Hepatocyte (in vitro differentiated cells): ENCODE data around the gene COX8C. TPM values are rescaled to one million over a fixed set of nuclear protein-coding genes. Genes with fewer than 3 reads are reported as not detected.
"Not testable (repeated sequence)": the region's sequence is repeated elsewhere in the genome, so short reads cannot be mapped to it uniquely, and the experiment has no call there.

Experiments
- DNase-seq: peaks from one replicate; pipeline ENCODE4 v3.0.0-alpha.2; 2016; ENCODE audit warnings: low spot score
- H2AFZ ChIP-seq: fragments of 200-600 bp; sonication (generic); 2 replicates; pipeline ENCODE4 v1.6.0; 2016; ENCODE audit warnings: antibody characterized with exemption, mild to moderate bottlenecking
- H3K27ac ChIP-seq: fragments of 200-600 bp; sonication (generic); 2 replicates; pipeline ENCODE4 v1.5.1; 2016; ENCODE audit warnings: mild to moderate bottlenecking
- H3K27me3 ChIP-seq: fragments of 200-600 bp; sonication (generic); 2 replicates; pipeline ENCODE4 v1.6.1; 2016
- H3K36me3 ChIP-seq: fragments of 200-600 bp; sonication (generic); replicated peaks from 2 replicates; pipeline ENCODE4 v1.5.1; 2016; ENCODE audit warnings: low read depth; ENCODE audit not compliant: insufficient read depth
- H3K4me1 ChIP-seq: fragments of 200-600 bp; sonication (generic); 2 replicates; pipeline ENCODE4 v1.5.1; 2016; ENCODE audit warnings: mild to moderate bottlenecking, moderate library complexity; ENCODE audit not compliant: insufficient read depth
- H3K4me2 ChIP-seq: fragments of 200-600 bp; sonication (generic); 2 replicates; pipeline ENCODE4 v1.6.0; 2016
- H3K4me3 ChIP-seq: fragments of 200-600 bp; sonication (generic); 2 replicates; pipeline ENCODE4 v1.5.1; 2016; ENCODE audit warnings: mild to moderate bottlenecking
- H3K79me2 ChIP-seq: fragments of 200-600 bp; sonication (generic); 2 replicates; pipeline ENCODE4 v1.6.0; 2017; ENCODE audit warnings: mild to moderate bottlenecking
- H3K9me2 ChIP-seq: fragments of 200-600 bp; sonication (generic); replicated peaks from 2 replicates; pipeline ENCODE4 v1.6.0; 2017; ENCODE audit warnings: mild to moderate bottlenecking; ENCODE audit not compliant: insufficient read depth
- H3K9me3 ChIP-seq: fragments of 200-600 bp; sonication (generic); 2 replicates; pipeline ENCODE4 v1.5.1; 2016; ENCODE audit warnings: low read depth, mild to moderate bottlenecking
- H4K20me1 ChIP-seq: fragments of 200-600 bp; sonication (generic); 2 replicates; pipeline ENCODE4 v1.6.0; 2016; ENCODE audit warnings: mild to moderate bottlenecking; ENCODE audit not compliant: insufficient read depth, poor library complexity, severe bottlenecking
- CTCF ChIP-seq: fragments of 200-600 bp; sonication (generic); IDR thresholded peaks from 2 replicates; pipeline ENCODE4 v1.5.1; 2016; ENCODE audit warnings: antibody characterized with exemption, mild to moderate bottlenecking; ENCODE audit not compliant: poor library complexity
- EZH2 ChIP-seq: fragments of 200-600 bp; sonication (generic); IDR thresholded peaks from 2 replicates; pipeline ENCODE4 v1.6.1; 2016; ENCODE audit warnings: antibody characterized with exemption, mild to moderate bottlenecking, borderline replicate concordance
- EZH2phosphoT487 ChIP-seq: fragments of 200-600 bp; sonication (generic); IDR thresholded peaks from one replicate; pipeline ENCODE4 v1.6.1; 2018; ENCODE audit warnings: antibody characterized with exemption, mild to moderate bottlenecking, low read depth, moderate library complexity; ENCODE audit not compliant: unreplicated experiment, severe bottlenecking
- WGBS: methylation state at CpG from one replicate; pipeline ENCODE4 v1.1.6; 2016; ENCODE audit warnings: low lambda C conversion rate; ENCODE audit errors: missing lambda C conversion rate; 5-methylcytosine and 5-hydroxymethylcytosine counted together
- polyA plus RNA-seq: library from polyadenylated mRNA; unstranded; fragments of >200 nt; fragmentation: Nextera tagmentation; extraction: Ambion mirVana; gene quantifications from 2 replicates; pipeline ENCODE4 v1.2.1, GENCODE V29; 2016
- total RNA-seq: library from RNA; depleted of rRNA; stranded (reverse); fragments of >200 nt; gene quantifications from 2 replicates; pipeline ENCODE4 v1.2.3, GENCODE V29; 2014

Gene COX8C
- total and polyA plus RNA-seq, 2 experiments from 2014 or later = not detected

GRCh38 chr14:93343797-93344196, 3.2 kb upstream of the COX8C start:
- 30% methylated on average over 2 of the region's 2 CpGs for WGBS

GRCh38 chr14:93347850-93348249, 868 bp downstream of the COX8C start:
- no peaks in the 10 kb centered on the region for H3K9me3 ChIP-seq
- 94% methylated on average over 8 of the region's 8 CpGs for WGBS
- H3K27ac ChIP-seq = no peak overlapping the region
- H3K4me3 ChIP-seq = no peak overlapping the region
- no peaks in the 10 kb centered on the region for H3K9me2 ChIP-seq
- no peak for TF ChIP-seq EZH2
- TF ChIP-seq EZH2phosphoT487 = no peak
- no peak for TF ChIP-seq CTCF
- no peak for DNase-seq
- H3K36me3 ChIP-seq = no peaks in the 10 kb centered on the region
- no peak overlapping the region for H2AFZ ChIP-seq
- no peaks in the 10 kb centered on the region for H3K27me3 ChIP-seq
- no peaks in the 10 kb centered on the region for H3K79me2 ChIP-seq
- no peaks in the 10 kb centered on the region for H3K4me1 ChIP-seq
- H4K20me1 ChIP-seq = no peaks in the 10 kb centered on the region
- no peak overlapping the region for H3K4me2 ChIP-seq

More at GRCh38 chr14:93343797-93344196, 3.2 kb upstream of the COX8C start:
- Histone ChIP-seq H3K36me3 (no peaks in the 10 kb centered on the region), H3K79me2 (no peaks in the 10 kb centered on the region), H3K4me1 (no peaks in the 10 kb centered on the region), H3K9me2 (no peaks in the 10 kb centered on the region), H3K9me3 (no peaks in the 10 kb centered on the region), H3K27ac (no peak overlapping the region), H4K20me1 (no peaks in the 10 kb centered on the region), H3K4me3 (no peak overlapping the region), H2AFZ (no peak overlapping the region), H3K4me2 (no peak overlapping the region), H3K27me3 (no peaks in the 10 kb centered on the region)
- no peak for DNase-seq
- TF ChIP-seq EZH2phosphoT487 (no peak), EZH2 (no peak), CTCF (no peak)

DNA sequence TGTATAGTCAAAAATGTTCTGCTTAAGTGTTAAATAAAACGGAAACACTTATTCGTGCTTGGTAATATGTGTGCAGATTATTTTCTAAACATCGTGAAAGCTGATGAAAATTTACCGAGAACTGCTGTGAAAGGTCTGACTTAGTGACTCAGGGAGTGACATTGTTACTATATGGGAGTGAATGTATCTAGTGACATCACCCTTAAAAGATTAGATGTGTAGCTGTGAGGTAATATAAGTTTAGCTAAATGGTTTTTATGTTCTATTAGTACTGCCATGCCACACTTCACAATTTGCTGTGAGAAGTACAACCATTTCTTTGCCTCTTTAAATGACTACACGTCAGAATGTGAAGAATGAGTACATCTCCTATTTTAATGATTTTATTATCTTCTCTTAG, 1.3 kb downstream of the COX8C start:
- H3K9me3 ChIP-seq = no peaks in the 10 kb centered on the region
- TF ChIP-seq CTCF (no peak), EZH2phosphoT487 (no peak), EZH2 (no peak)
- no peaks in the 10 kb centered on the region for H3K4me1 ChIP-seq
- H4K20me1 ChIP-seq = no peaks in the 10 kb centered on the region
- no peak overlapping the region for H3K4me3 ChIP-seq
- 82% methylated on average over 5 of the region's 5 CpGs for WGBS
- DNase-seq = no peak
- no peaks in the 10 kb centered on the region for H3K79me2 ChIP-seq
- no peaks in the 10 kb centered on the region for H3K36me3 ChIP-seq
- H3K4me2 ChIP-seq = no peak overlapping the region
- H3K27me3 ChIP-seq = no peaks in the 10 kb centered on the region
- no peaks in the 10 kb centered on the region for H3K9me2 ChIP-seq
- no peak overlapping the region for H2AFZ ChIP-seq
- no peak overlapping the region for H3K27ac ChIP-seq

DNA sequence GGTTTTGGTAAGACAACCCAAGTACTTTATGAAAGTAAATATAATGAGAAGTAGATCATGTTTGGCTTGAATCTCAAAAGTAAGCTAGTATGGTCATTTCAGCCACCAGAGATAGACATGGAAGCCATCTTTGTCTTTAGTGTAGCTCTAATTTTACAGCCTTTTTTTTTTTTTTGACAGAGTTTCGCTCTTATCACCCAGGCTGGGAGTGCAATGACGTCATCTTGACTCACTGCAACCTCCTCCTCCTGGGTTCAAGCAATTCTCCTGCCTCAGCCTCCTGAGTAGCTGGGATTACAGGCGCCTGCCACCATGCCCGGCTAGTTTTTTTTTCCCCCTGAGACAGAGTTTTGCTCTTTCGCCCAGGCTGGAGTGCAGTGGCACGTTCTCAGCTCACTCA, 7.9 kb downstream of the COX8C start:
- H3K79me2 ChIP-seq, H3K9me3 ChIP-seq, H3K9me2 ChIP-seq, H3K4me2 ChIP-seq, H3K4me1 ChIP-seq, DNase-seq, H3K27me3 ChIP-seq, H2AFZ ChIP-seq, H3K4me3 ChIP-seq, H4K20me1 ChIP-seq, H3K36me3 ChIP-seq, H3K27ac ChIP-seq: not testable (repeated sequence)
- WGBS = 87% methylated on average over 6 of the region's 6 CpGs
